ENCODE measurements around the gene RASEF. TPM values are rescaled to one million over a fixed set of nuclear protein-coding genes. Genes with fewer than 3 reads are reported as not detected.
"Not testable (repeated sequence)": the region's sequence is repeated elsewhere in the genome, so short reads cannot be mapped to it uniquely, and the experiment has no call there.

RASEF gene
- total RNA-seq, 4 donors from 2014 or later: under 0.01 to 0.42 (median 0.24) TPM

- Histone ChIP-seq H3K4me3 (no peak overlapping the region), H3K27ac (replicated peaks in 1 of 4) (no peak overlapping the region), H3K36me3 (no peaks in the 10 kb centered on the region), H3K9me3 (no peaks in the 10 kb centered on the region), H3K4me1 (no peaks in the 10 kb centered on the region), H3K27me3 (no peaks in the 10 kb centered on the region)
- no peak for DNase-seq (ENCODE audit: extremely low spot score)
- intact Hi-C loops (cut with DNase I): no loop called here
- WGBS: 88% methylated on average over 7 of the region's 7 CpGs
- TF ChIP-seq EP300 (IDR thresholded peaks at IDR 0.05) (no peak), CTCF (IDR thresholded peaks at IDR 0.05) (no peak), POLR2AphosphoS5 (IDR thresholded peaks at IDR 0.05) (no peak), POLR2A (IDR thresholded peaks at IDR 0.05; ENCODE audit: low read depth) (no peak)
Observed at GRCh38 chr9:82940376-82940775, 122.6 kb downstream of the RASEF start.

- Histone ChIP-seq H3K27ac (replicated peaks in 1 of 4) (no peak overlapping the region), H3K4me3 (no peak overlapping the region), H3K36me3 (no peaks in the 10 kb centered on the region), H3K27me3 (no peaks in the 10 kb centered on the region), H3K4me1 (no peaks in the 10 kb centered on the region), H3K9me3 (no peaks in the 10 kb centered on the region)
- 60% methylated on average over 2 of the region's 2 CpGs for WGBS
- no peak for TF ChIP-seq POLR2A (IDR thresholded peaks at IDR 0.05; ENCODE audit: low read depth)
- no peak for TF ChIP-seq CTCF (IDR thresholded peaks at IDR 0.05)
- TF ChIP-seq EP300 (IDR thresholded peaks at IDR 0.05): no peak
- no peak for TF ChIP-seq POLR2AphosphoS5 (IDR thresholded peaks at IDR 0.05)
- no peak for DNase-seq (ENCODE audit: extremely low spot score)
- intact Hi-C loops (cut with DNase I): no loop called here
Observed at GRCh38 chr9:82939451-82939850, 123.5 kb downstream of the RASEF start.

GRCh38 chr9:82938426-82939218, 124.3 kb downstream of the RASEF start:
- 73% methylated on average over 3 of the region's 3 CpGs for WGBS
- Histone ChIP-seq H3K4me1 (no peaks in the 10 kb centered on the region), H3K27me3 (no peaks in the 10 kb centered on the region), H3K27ac (replicated peaks in 1 of 4) (no peak overlapping the region), H3K4me3 (no peak overlapping the region), H3K36me3 (no peaks in the 10 kb centered on the region), H3K9me3 (no peaks in the 10 kb centered on the region)
- no peak for DNase-seq (ENCODE audit: extremely low spot score)
- intact Hi-C loops (cut with DNase I): no loop called here
- TF ChIP-seq EP300 (IDR thresholded peaks at IDR 0.05) (no peak), POLR2A (IDR thresholded peaks at IDR 0.05; ENCODE audit: low read depth) (no peak), CTCF (IDR thresholded peaks at IDR 0.05) (no peak), POLR2AphosphoS5 (IDR thresholded peaks at IDR 0.05) (no peak)

GRCh38 chr9:82936561-82936960, 126.4 kb downstream of the RASEF start:
- DNase-seq (ENCODE audit: extremely low spot score); H3K27ac ChIP-seq (replicated peaks in 1 of 4); H3K9me3 ChIP-seq; H3K36me3 ChIP-seq; H3K4me3 ChIP-seq; intact Hi-C loops (cut with DNase I); H3K27me3 ChIP-seq; H3K4me1 ChIP-seq: not testable (repeated sequence)
- WGBS: 97% methylated on average over 7 of the region's 7 CpGs

DNA sequence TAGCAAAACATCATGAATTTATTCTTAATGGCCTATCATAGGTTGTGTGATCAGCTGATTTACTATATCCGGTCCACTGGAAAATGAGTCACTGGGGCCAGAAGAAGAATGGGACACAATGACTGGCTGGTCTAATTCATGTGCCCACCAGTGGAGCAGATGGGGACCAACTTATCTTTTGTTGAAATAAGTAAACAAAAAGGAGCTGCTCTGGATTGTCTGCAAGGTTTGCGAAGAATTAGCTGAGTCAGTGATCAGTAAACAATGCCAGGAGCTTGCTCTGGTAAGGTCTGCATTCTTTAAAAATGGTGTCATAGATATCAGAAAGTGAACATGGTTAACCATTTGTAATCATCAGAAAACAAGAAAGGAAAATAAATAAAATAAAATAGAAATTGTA, 128.0 kb downstream of the RASEF start:
- 92% methylated on average over 2 of the region's 2 CpGs for WGBS
- no peaks in the 10 kb centered on the region for H3K27me3 ChIP-seq
- no peak overlapping the region for H3K27ac ChIP-seq (replicated peaks in 1 of 4)
- no peak for DNase-seq (ENCODE audit: extremely low spot score)
- TF ChIP-seq POLR2A (IDR thresholded peaks at IDR 0.05; ENCODE audit: low read depth) (no peak), EP300 (IDR thresholded peaks at IDR 0.05) (no peak)
- H3K4me1 ChIP-seq: no peaks in the 10 kb centered on the region
- H3K36me3 ChIP-seq: no peaks in the 10 kb centered on the region
- intact Hi-C loops (cut with DNase I): no loop called here
- H3K4me3 ChIP-seq: no peak overlapping the region
- no peaks in the 10 kb centered on the region for H3K9me3 ChIP-seq

DNA sequence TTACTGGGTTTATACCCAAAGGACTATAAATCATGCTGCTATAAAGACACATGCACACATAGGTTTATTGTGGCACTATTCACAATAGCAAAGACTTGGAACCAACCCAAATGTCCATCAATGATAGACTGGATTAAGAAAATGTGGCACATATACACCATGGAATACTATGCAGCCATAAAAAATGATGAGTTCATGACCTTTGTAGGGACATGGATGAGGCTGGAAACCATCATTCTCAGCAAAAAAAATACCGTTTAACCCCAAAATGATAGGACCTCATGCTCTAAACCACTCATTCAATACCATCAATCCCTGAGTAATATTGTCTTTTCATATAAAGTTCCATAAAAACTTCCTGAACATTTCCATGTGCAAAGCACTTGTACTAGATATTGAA, 128.9 kb downstream of the RASEF start:
- 79% methylated on average over 1 of the region's 1 CpG for WGBS
- H3K27me3 ChIP-seq; H3K27ac ChIP-seq (replicated peaks in 1 of 4); H3K4me1 ChIP-seq; H3K4me3 ChIP-seq; intact Hi-C loops (cut with DNase I); H3K9me3 ChIP-seq; DNase-seq (ENCODE audit: extremely low spot score); H3K36me3 ChIP-seq: not testable (repeated sequence)
